SK-N-SH treated with all-trans-retinoic acid at 6 μM for 48 hours (cell line): Measurements from ENCODE around the gene RTL3.
"Not testable (repeated sequence)": the region's sequence is repeated elsewhere in the genome, so short reads cannot be mapped to it uniquely, and the experiment has no call there.

Experiments
- ATAC-seq: fragments of 200-7000 bp; cut with Tn5 transposase; 3 replicates; pipeline ENCODE4 v1.9.1; 2020; ENCODE audit warnings: mild to moderate bottlenecking, moderate library complexity
- ARNTL ChIP-seq: fragments of 450-650 bp; formaldehyde crosslinking; IDR thresholded peaks from 2 replicates; pipeline ENCODE4 v1.5.0; 2020; ENCODE audit warnings: low read depth, mild to moderate bottlenecking, moderate library complexity, borderline replicate concordance
- BACH2 ChIP-seq: fragments of 250-450 bp; sonication (Bioruptor Pico); IDR thresholded peaks from 2 replicates; pipeline ENCODE4 v1.9.0; 2021; ENCODE audit warnings: mild to moderate bottlenecking, borderline replicate concordance
- CSDC2 ChIP-seq: fragments of 250-450 bp; sonication (Bioruptor Pico); IDR thresholded peaks from 2 replicates; pipeline ENCODE4 v1.5.0; 2020; ENCODE audit warnings: mild to moderate bottlenecking, moderate library complexity
- GLIS3 ChIP-seq: fragments of 250-450 bp; sonication (Bioruptor Pico); IDR thresholded peaks from 2 replicates; pipeline ENCODE4 v1.5.0; 2020; ENCODE audit warnings: mild to moderate bottlenecking, moderate library complexity
- ISL1 ChIP-seq: fragments of 250-450 bp; sonication (Bioruptor Pico); IDR thresholded peaks from 2 replicates; pipeline ENCODE4 v2.1.2; 2022; ENCODE audit warnings: mild to moderate bottlenecking, moderate library complexity
- OSR1 ChIP-seq: fragments of 250-450 bp; sonication (Bioruptor Pico); IDR thresholded peaks from 2 replicates; pipeline ENCODE4 v1.8.0; 2022; ENCODE audit warnings: moderate library complexity, mild to moderate bottlenecking, inconsistent platforms
- RARB ChIP-seq: fragments of 250-450 bp; sonication (Bioruptor Pico); IDR thresholded peaks from 2 replicates; pipeline ENCODE4 v1.8.0; 2021; ENCODE audit warnings: mild to moderate bottlenecking, moderate library complexity
- SNAI2 ChIP-seq: fragments of 250-450 bp; sonication (Bioruptor Pico); IDR thresholded peaks from 2 replicates; pipeline ENCODE4 v1.5.0; 2020; ENCODE audit warnings: mild to moderate bottlenecking, moderate library complexity
- TCF4 ChIP-seq: fragments of 250-450 bp; sonication (Bioruptor Pico); IDR thresholded peaks from 2 replicates; pipeline ENCODE4 v1.8.0; 2021; ENCODE audit warnings: mild to moderate bottlenecking, moderate library complexity, borderline replicate concordance
- TOX ChIP-seq: fragments of 250-450 bp; sonication (Bioruptor Pico); IDR thresholded peaks from 2 replicates; pipeline ENCODE4 v1.8.0; 2021; ENCODE audit warnings: mild to moderate bottlenecking, moderate library complexity, borderline replicate concordance
- ZC3H10 ChIP-seq: fragments of 250-450 bp; sonication (Bioruptor Pico); IDR thresholded peaks from 2 replicates; pipeline ENCODE4 v1.5.1; 2021; ENCODE audit warnings: mild to moderate bottlenecking, moderate library complexity
- ZFP3 ChIP-seq: fragments of 250-450 bp; sonication (Bioruptor Pico); IDR thresholded peaks from 2 replicates; pipeline ENCODE4 v1.5.0; 2020; ENCODE audit warnings: mild to moderate bottlenecking, moderate library complexity
- ZFP30 ChIP-seq: fragments of 450-650 bp; formaldehyde crosslinking; IDR thresholded peaks from 2 replicates; pipeline ENCODE4 v1.5.0; 2022; ENCODE audit warnings: mild to moderate bottlenecking, moderate library complexity
- ZNF565 ChIP-seq: fragments of 450-650 bp; formaldehyde crosslinking; conservative IDR thresholded peaks from 2 replicates; pipeline ENCODE4 v1.5.0; 2020; ENCODE audit warnings: low read depth, mild to moderate bottlenecking, moderate library complexity
- ZNF70 ChIP-seq: fragments of 450-650 bp; formaldehyde crosslinking; IDR thresholded peaks from 2 replicates; pipeline ENCODE4 v1.5.0; 2020; ENCODE audit warnings: mild to moderate bottlenecking, moderate library complexity
- ZNF8 ChIP-seq: fragments of 450-650 bp; formaldehyde crosslinking; IDR thresholded peaks from 2 replicates; pipeline ENCODE4 v1.5.0; 2020; ENCODE audit warnings: mild to moderate bottlenecking, moderate library complexity
- TF ChIP-seq, protein P1 (sequence below): fragments of 250-450 bp; sonication (Bioruptor Pico); IDR thresholded peaks from 2 replicates; pipeline ENCODE4 v1.8.0; 2020; ENCODE audit warnings: mild to moderate bottlenecking, moderate library complexity, borderline replicate concordance
- TF ChIP-seq, protein P2 (sequence below): fragments of 250-450 bp; sonication (Bioruptor Pico); IDR thresholded peaks from 2 replicates; pipeline ENCODE4 v1.5.1; 2020; ENCODE audit warnings: low read depth, mild to moderate bottlenecking, moderate library complexity
- TF ChIP-seq, protein P3 (sequence below): fragments of 250-450 bp; sonication (Bioruptor Pico); IDR thresholded peaks from 2 replicates; pipeline ENCODE4 v1.5.0; 2020; ENCODE audit warnings: mild to moderate bottlenecking, moderate library complexity
- TF ChIP-seq, protein P4 (sequence below): fragments of 250-450 bp; sonication (Bioruptor Pico); IDR thresholded peaks from 2 replicates; pipeline ENCODE4 v1.8.0; 2021; ENCODE audit warnings: low read depth, mild to moderate bottlenecking, moderate library complexity, borderline replicate concordance

Gene RTL3

DNA sequence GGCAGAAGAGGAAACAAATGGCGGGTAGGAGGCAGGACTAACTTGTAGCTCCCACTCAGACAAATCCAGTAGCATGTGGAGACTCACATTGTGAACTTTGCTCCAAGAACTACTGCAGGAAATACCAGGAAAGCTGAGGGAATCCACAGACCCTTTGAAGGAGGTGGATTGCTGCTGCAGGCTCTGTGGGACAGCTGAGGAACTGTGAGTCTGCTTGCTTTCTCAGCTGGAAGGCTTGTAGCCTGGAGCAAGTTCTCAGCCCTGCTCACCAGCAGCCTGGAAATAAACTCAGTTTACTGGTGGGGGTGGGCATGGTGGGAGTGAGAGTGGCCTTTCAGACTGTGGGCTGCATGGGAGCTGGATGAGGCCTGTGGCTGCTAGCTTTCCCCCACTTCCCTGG is 16.0 kb downstream of the RTL3 start:
- TF ChIP-seq, protein P1, sequence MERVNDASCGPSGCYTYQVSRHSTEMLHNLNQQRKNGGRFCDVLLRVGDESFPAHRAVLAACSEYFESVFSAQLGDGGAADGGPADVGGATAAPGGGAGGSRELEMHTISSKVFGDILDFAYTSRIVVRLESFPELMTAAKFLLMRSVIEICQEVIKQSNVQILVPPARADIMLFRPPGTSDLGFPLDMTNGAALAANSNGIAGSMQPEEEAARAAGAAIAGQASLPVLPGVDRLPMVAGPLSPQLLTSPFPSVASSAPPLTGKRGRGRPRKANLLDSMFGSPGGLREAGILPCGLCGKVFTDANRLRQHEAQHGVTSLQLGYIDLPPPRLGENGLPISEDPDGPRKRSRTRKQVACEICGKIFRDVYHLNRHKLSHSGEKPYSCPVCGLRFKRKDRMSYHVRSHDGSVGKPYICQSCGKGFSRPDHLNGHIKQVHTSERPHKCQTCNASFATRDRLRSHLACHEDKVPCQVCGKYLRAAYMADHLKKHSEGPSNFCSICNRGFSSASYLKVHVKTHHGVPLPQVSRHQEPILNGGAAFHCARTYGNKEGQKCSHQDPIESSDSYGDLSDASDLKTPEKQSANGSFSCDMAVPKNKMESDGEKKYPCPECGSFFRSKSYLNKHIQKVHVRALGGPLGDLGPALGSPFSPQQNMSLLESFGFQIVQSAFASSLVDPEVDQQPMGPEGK (CRISPR knock-in tag) = no peak
- no peak for TF ChIP-seq ZC3H10
- no peak for TF ChIP-seq SNAI2 (CRISPR knock-in tag)
- TF ChIP-seq, protein P2, sequence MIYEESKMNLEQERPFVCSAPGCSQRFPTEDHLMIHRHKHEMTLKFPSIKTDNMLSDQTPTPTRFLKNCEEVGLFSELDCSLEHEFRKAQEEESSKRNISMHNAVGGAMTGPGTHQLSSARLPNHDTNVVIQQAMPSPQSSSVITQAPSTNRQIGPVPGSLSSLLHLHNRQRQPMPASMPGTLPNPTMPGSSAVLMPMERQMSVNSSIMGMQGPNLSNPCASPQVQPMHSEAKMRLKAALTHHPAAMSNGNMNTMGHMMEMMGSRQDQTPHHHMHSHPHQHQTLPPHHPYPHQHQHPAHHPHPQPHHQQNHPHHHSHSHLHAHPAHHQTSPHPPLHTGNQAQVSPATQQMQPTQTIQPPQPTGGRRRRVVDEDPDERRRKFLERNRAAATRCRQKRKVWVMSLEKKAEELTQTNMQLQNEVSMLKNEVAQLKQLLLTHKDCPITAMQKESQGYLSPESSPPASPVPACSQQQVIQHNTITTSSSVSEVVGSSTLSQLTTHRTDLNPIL (CRISPR knock-in tag) = no peak
- no peak for TF ChIP-seq ZNF565 (CRISPR knock-in tag)
- no peak for TF ChIP-seq ZFP30 (CRISPR knock-in tag)
- ATAC-seq = no peak

DNA sequence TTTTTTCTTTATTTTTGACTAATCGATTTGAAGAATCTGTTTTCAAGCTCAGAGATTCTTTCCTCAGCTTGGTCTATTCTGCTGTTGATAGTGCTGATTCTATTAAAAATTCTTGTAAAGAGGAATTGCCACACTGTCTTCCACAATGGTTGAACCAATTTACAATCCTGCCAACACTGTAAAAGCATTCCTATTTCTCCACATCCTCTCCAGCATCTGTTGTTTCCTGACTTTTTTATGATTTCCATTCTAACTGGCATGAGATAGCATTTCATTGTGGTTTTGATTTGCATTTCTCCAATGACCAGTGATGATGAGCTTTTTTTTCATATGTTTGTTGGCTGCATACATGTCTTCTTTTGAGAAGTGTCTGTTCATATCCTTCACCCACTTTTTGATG is 23.0 kb downstream of the RTL3 start:
- not testable (repeated sequence) for ATAC-seq

DNA sequence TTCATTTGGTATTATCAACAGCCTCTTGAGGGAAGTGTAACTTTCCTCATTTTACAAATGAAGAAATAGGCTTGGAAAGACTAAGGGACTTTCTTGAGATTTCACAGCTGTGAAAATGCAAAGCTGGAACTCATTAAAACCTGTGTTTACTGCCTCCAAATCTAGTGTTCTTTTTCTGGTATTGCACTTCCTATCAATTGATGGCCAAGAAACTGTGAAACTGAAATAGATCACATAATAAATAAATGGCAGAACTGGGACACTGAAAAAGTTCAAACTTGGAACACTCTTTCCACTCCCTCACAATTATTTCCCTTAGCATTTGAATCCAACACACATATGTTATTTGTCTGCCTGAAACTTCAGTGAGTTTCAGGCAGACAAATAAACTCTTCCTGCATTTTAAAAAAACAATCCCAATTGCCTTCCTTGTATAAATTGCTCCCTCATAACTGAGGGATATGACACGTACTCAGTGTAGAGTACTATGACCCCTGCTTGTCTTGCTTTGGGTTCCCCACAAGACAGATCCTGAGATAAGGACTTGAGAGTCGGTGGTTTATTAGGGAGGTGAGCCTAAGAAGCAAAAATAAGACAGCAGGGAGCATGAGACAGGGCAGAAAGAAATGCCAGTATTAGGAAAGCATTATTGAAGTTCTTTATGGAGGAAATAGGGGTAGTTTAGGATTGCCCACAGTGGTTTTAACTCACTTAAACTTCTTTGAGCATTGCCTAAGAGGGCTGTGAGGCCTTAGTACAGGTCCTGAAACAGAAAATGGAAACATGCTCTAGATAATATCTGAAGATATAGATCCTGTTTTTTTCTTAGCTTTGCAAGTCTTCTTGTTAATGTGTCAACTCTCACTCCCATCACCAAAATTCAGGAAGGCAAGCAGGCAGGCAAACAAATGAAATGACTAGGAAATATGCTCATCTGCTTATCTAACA is 33.9 kb downstream of the RTL3 start:
- TF ChIP-seq CSDC2 (CRISPR knock-in tag) (no peak), ZFP3 (no peak), ISL1 (CRISPR knock-in tag) (no peak), RARB (no peak), ZC3H10 (no peak), ZNF70 (CRISPR knock-in tag) (no peak), ZNF8 (no peak), ZFP30 (CRISPR knock-in tag) (no peak)
- TF ChIP-seq, protein P3, sequence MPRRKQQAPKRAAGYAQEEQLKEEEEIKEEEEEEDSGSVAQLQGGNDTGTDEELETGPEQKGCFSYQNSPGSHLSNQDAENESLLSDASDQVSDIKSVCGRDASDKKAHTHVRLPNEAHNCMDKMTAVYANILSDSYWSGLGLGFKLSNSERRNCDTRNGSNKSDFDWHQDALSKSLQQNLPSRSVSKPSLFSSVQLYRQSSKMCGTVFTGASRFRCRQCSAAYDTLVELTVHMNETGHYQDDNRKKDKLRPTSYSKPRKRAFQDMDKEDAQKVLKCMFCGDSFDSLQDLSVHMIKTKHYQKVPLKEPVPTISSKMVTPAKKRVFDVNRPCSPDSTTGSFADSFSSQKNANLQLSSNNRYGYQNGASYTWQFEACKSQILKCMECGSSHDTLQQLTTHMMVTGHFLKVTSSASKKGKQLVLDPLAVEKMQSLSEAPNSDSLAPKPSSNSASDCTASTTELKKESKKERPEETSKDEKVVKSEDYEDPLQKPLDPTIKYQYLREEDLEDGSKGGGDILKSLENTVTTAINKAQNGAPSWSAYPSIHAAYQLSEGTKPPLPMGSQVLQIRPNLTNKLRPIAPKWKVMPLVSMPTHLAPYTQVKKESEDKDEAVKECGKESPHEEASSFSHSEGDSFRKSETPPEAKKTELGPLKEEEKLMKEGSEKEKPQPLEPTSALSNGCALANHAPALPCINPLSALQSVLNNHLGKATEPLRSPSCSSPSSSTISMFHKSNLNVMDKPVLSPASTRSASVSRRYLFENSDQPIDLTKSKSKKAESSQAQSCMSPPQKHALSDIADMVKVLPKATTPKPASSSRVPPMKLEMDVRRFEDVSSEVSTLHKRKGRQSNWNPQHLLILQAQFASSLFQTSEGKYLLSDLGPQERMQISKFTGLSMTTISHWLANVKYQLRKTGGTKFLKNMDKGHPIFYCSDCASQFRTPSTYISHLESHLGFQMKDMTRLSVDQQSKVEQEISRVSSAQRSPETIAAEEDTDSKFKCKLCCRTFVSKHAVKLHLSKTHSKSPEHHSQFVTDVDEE (CRISPR knock-in tag) = no peak
- TF ChIP-seq, protein P2 (CRISPR knock-in tag) = no peak
- ATAC-seq = no peak

DNA sequence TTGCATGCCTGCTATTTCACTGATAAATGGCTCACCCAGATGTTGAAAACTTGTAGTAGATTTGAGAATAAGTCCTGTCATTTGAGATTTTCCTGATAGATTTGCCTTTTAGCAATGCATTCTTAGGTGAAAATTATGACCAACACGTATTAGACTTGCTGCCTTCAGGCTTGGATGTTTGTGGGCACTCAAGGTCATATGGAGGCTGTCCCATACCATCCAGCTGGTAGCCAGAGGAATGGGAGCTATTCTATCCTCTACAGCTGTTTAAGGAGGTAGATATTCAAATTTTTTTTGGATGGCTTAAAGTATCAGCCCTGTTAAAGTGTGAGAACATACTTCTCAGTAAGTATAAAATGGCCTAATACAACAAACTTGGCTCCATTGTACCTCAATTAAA is 34.7 kb downstream of the RTL3 start:
- ATAC-seq = no peak
- TF ChIP-seq, protein P4, sequence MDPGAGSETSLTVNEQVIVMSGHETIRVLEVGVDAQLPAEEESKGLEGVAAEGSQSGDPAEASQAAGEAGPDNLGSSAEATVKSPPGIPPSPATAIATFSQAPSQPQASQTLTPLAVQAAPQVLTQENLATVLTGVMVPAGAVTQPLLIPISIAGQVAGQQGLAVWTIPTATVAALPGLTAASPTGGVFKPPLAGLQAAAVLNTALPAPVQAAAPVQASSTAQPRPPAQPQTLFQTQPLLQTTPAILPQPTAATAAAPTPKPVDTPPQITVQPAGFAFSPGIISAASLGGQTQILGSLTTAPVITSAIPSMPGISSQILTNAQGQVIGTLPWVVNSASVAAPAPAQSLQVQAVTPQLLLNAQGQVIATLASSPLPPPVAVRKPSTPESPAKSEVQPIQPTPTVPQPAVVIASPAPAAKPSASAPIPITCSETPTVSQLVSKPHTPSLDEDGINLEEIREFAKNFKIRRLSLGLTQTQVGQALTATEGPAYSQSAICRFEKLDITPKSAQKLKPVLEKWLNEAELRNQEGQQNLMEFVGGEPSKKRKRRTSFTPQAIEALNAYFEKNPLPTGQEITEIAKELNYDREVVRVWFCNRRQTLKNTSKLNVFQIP (CRISPR knock-in tag) = no peak
- no peak for TF ChIP-seq TCF4 (CRISPR knock-in tag)
- no peak for TF ChIP-seq OSR1 (CRISPR knock-in tag)
- no peak for TF ChIP-seq GLIS3 (CRISPR knock-in tag)
- TF ChIP-seq TOX = no peak
- TF ChIP-seq BACH2 (CRISPR knock-in tag) = no peak
- no peak for TF ChIP-seq CSDC2 (CRISPR knock-in tag)
- no peak for TF ChIP-seq ZNF8
- no peak for TF ChIP-seq ARNTL (CRISPR knock-in tag)
